Fibroblast of pulmonary artery (primary cell): Measurements from ENCODE around the gene BLOC1S3.

Experiments
- DNase-seq: peaks from one replicate; pipeline ENCODE4 v3.0.0-alpha.2; 2010; ENCODE audit warnings: low read depth
- H3K4me3 ChIP-seq: replicated peaks from 2 replicates; pipeline ENCODE4 v1.5.1; 2011; ENCODE audit warnings: low read depth, mild to moderate bottlenecking, control low read depth, low read length, moderate library complexity
- CTCF ChIP-seq: IDR thresholded peaks from 2 replicates; pipeline ENCODE4 v1.5.1; 2011; ENCODE audit warnings: mild to moderate bottlenecking, control low read depth, low read length, inconsistent platforms; ENCODE audit errors: missing control alignments

BLOC1S3 gene

GRCh38 chr19:45146251-45146650, 32.3 kb upstream of the BLOC1S3 start:
- no peak overlapping the region for H3K4me3 ChIP-seq
- no peak for TF ChIP-seq CTCF
- DNase-seq = no peak

- H3K4me3 ChIP-seq = no peak overlapping the region
- DNase-seq = no peak
- TF ChIP-seq CTCF = no peak
Measured at GRCh38 chr19:45146741-45147205, 31.8 kb upstream of the BLOC1S3 start.

- H3K4me3 ChIP-seq = no peak overlapping the region
- TF ChIP-seq CTCF = no peak
- DNase-seq = no peak
Measured at GRCh38 chr19:45147835-45148676, 30.5 kb upstream of the BLOC1S3 start.

- no peak for DNase-seq
- no peak for TF ChIP-seq CTCF
- H3K4me3 ChIP-seq = no peak overlapping the region
Measured at GRCh38 chr19:45149129-45149528, 29.5 kb upstream of the BLOC1S3 start.

GRCh38 chr19:45150180-45150579, 28.4 kb upstream of the BLOC1S3 start:
- H3K4me3 ChIP-seq = no peak overlapping the region
- DNase-seq = no peak
- no peak for TF ChIP-seq CTCF

- no peak overlapping the region for H3K4me3 ChIP-seq
- DNase-seq = no peak
- no peak for TF ChIP-seq CTCF
Measured at GRCh38 chr19:45150751-45151281, 27.8 kb upstream of the BLOC1S3 start.

GRCh38 chr19:45151320-45151719, 27.3 kb upstream of the BLOC1S3 start:
- TF ChIP-seq CTCF = no peak
- no peak for DNase-seq
- H3K4me3 ChIP-seq = no peak overlapping the region
